ENCODE measurements around the gene ERI3. TPM values are rescaled to one million over a fixed set of nuclear protein-coding genes. Genes with fewer than 3 reads are reported as not detected.
A peak's percentile ranks its signal among the peaks of the same experiment; 100 is the strongest.

The ERI3 gene
- polyA plus RNA-seq, 3 donors = 84.4 to 90.2 (median 86.8) TPM

GRCh38 chr1:44239961-44240371 lies 115.1 kb downstream of the ERI3 start:
- no peak for DNase-seq (ENCODE audit: low read depth in 3 of 3, low spot score in 2 of 3)

GRCh38 chr1:44239331-44239960 lies 115.6 kb downstream of the ERI3 start:
- DNase-seq (ENCODE audit: low read depth in 3 of 3, low spot score in 2 of 3) = peak in 2 of 3 donors; percentile 23 to 25

- no peak for DNase-seq (ENCODE audit: low read depth in 3 of 3, low spot score in 2 of 3)
Measured at GRCh38 chr1:44238660-44239059, 116.4 kb downstream of the ERI3 start.

GRCh38 chr1:44237721-44238457 lies 117.2 kb downstream of the ERI3 start:
- peak; percentile 65 to 87 (median 70) for DNase-seq (ENCODE audit: low read depth in 3 of 3, low spot score in 2 of 3)

GRCh38 chr1:44236490-44237272 lies 118.4 kb downstream of the ERI3 start:
- no peak for DNase-seq (ENCODE audit: low read depth in 3 of 3, low spot score in 2 of 3)

- no peak for DNase-seq (ENCODE audit: low read depth in 3 of 3, low spot score in 2 of 3)
Measured at GRCh38 chr1:44235808-44236207, 119.2 kb downstream of the ERI3 start.

- no peak for DNase-seq (ENCODE audit: low read depth in 3 of 3, low spot score in 2 of 3)
Measured at GRCh38 chr1:44233593-44233992, 121.5 kb downstream of the ERI3 start.

- no peak for DNase-seq (ENCODE audit: low read depth in 3 of 3, low spot score in 2 of 3)
Measured at GRCh38 chr1:44230796-44231195, 124.3 kb downstream of the ERI3 start.

- DNase-seq (ENCODE audit: low read depth in 3 of 3, low spot score in 2 of 3) = no peak
Measured at GRCh38 chr1:44229435-44230167, 125.5 kb downstream of the ERI3 start.

GRCh38 chr1:44228218-44228617 lies 126.8 kb downstream of the ERI3 start:
- no peak for DNase-seq (ENCODE audit: low read depth in 3 of 3, low spot score in 2 of 3)

GRCh38 chr1:44227211-44227610 lies 127.8 kb downstream of the ERI3 start:
- DNase-seq (ENCODE audit: low read depth in 3 of 3, low spot score in 2 of 3) = no peak

- DNase-seq (ENCODE audit: low read depth in 3 of 3, low spot score in 2 of 3) = no peak
Measured at GRCh38 chr1:44225761-44226160, 129.3 kb downstream of the ERI3 start.

GRCh38 chr1:44223187-44223610 lies 131.9 kb downstream of the ERI3 start:
- DNase-seq (ENCODE audit: low read depth in 3 of 3, low spot score in 2 of 3) = no peak

- no peak for DNase-seq (ENCODE audit: low read depth in 3 of 3, low spot score in 2 of 3)
Measured at GRCh38 chr1:44222397-44223186, 132.5 kb downstream of the ERI3 start.

- DNase-seq (ENCODE audit: low read depth in 3 of 3, low spot score in 2 of 3) = no peak
Measured at GRCh38 chr1:44221769-44222168, 133.3 kb downstream of the ERI3 start.

GRCh38 chr1:44220755-44221154 lies 134.3 kb downstream of the ERI3 start:
- no peak for DNase-seq (ENCODE audit: low read depth in 3 of 3, low spot score in 2 of 3)

GRCh38 chr1:44220001-44220751 lies 134.9 kb downstream of the ERI3 start:
- DNase-seq (ENCODE audit: low read depth in 3 of 3, low spot score in 2 of 3) = no peak

GRCh38 chr1:44219301-44219626 lies 135.8 kb downstream of the ERI3 start:
- DNase-seq (ENCODE audit: low read depth in 3 of 3, low spot score in 2 of 3) = no peak

- no peak for DNase-seq (ENCODE audit: low read depth in 3 of 3, low spot score in 2 of 3)
Measured at GRCh38 chr1:44218503-44219300, 136.4 kb downstream of the ERI3 start.

Measured in right renal cortex interstitium (tissue), 3 donors.